Caco-2 (cell line): ENCODE results near the gene MSH4. TPM values are rescaled to one million over a fixed set of nuclear protein-coding genes. Genes with fewer than 3 reads are reported as not detected.

ENCODE experiments used
- BruUV-seq: library from RNA; stranded (reverse); fragments of 400-500 nt; replicated peaks from 2 replicates; lab custom pipeline; 2021; lab: Mats Ljungman, UMichigan
- CTCF ChIA-PET: fragments of 300-600 bp; sonication (Branson Sonifier 250); formaldehyde crosslinking; loops from one replicate; lab custom pipeline; 2022; ENCODE audit warnings: antibody characterized with exemption; lab: Charles Lee
- POLR2A ChIA-PET: fragments of 300-600 bp; sonication (Branson Sonifier 250); formaldehyde crosslinking; loops from one replicate; lab custom pipeline; 2022; ENCODE audit warnings: antibody characterized with exemption; lab: Charles Lee
- DNase-seq, 2 experiments: peaks; one replicate each; pipeline versions ENCODE4 v3.0.0 to v3.0.0-alpha.2; 2020 to 2022
- H3K27me3 ChIP-seq: replicated peaks from 2 replicates; pipeline ENCODE4 v1.6.0; 2011; ENCODE audit warnings: low read length; ENCODE audit not compliant: control insufficient read depth, insufficient read depth
- H3K36me3 ChIP-seq: 2 replicates; pipeline ENCODE4 v1.5.1; 2011; ENCODE audit warnings: low read length; ENCODE audit not compliant: control insufficient read depth, insufficient read depth
- H3K4me1 ChIP-seq: fragments of 250-450 bp; sonication (Bioruptor Pico); 2 replicates; pipeline ENCODE4 v1.5.1; 2020; ENCODE audit warnings: mild to moderate bottlenecking
- H3K4me3 ChIP-seq: 2 replicates; pipeline ENCODE4 v1.5.1; 2011; ENCODE audit warnings: low read depth, mild to moderate bottlenecking, control low read depth, low read length
- H3K9me3 ChIP-seq: fragments of 250-450 bp; sonication (Bioruptor Pico); 2 replicates; pipeline ENCODE4 v1.5.1; 2020; ENCODE audit warnings: mild to moderate bottlenecking, moderate library complexity
- H3K27ac Mint-ChIP-seq: one replicate; pipeline ENCODE4 v1.8.0; 2022; ENCODE audit warnings: mixed read lengths; ENCODE audit not compliant: unreplicated experiment
- H3K27me3 Mint-ChIP-seq: one replicate; pipeline ENCODE4 v1.8.0; 2022; ENCODE audit warnings: mixed read lengths; ENCODE audit not compliant: insufficient read depth, unreplicated experiment
- H3K36me3 Mint-ChIP-seq: one replicate; pipeline ENCODE4 v1.8.0; 2022; ENCODE audit warnings: mild to moderate bottlenecking, mixed read lengths; ENCODE audit not compliant: insufficient read depth, unreplicated experiment
- H3K4me1 Mint-ChIP-seq: one replicate; pipeline ENCODE4 v1.8.0; 2022; ENCODE audit warnings: low read depth, mixed read lengths; ENCODE audit not compliant: unreplicated experiment
- H3K4me3 Mint-ChIP-seq: one replicate; pipeline ENCODE4 v1.8.0; 2022; ENCODE audit warnings: mild to moderate bottlenecking, moderate library complexity, mixed read lengths; ENCODE audit not compliant: unreplicated experiment
- H3K9me3 Mint-ChIP-seq: one replicate; pipeline ENCODE4 v1.8.0; 2022; ENCODE audit warnings: mixed read lengths; ENCODE audit not compliant: unreplicated experiment
- intact Hi-C: fragments of 100-400 bp; cut with micrococcal nuclease; formaldehyde crosslinking; loops from one replicate; pipeline ENCODE4 v1.10.0; 2022; ENCODE audit not compliant: unreplicated experiment
- total RNA-seq: library from RNA; stranded (reverse); gene quantifications from 2 replicates; pipeline ENCODE4 v1.2.3, GENCODE V29; 2022
- TF ChIP-seq, protein P1 (sequence below), 2 experiments: fragments of 200-600 bp in 1 of 2; IDR thresholded peaks; 1 replicate in 1 of 2; 2 replicates in 1 of 2; pipeline versions ENCODE4 v1.5.1 to v1.8.0; 2011 to 2022; ENCODE audit warnings: antibody characterized with exemption in 1 of 2, control low read depth in 1 of 2, inconsistent platforms in 1 of 2, low read depth in 1 of 2, low read length in 1 of 2, mild to moderate bottlenecking in 1 of 2, moderate library complexity in 1 of 2; ENCODE audit not compliant: insufficient read depth in 1 of 2, severe bottlenecking in 1 of 2, unreplicated experiment in 1 of 2

The MSH4 gene
- total RNA-seq, 1 experiment from 2014 or later, result 0.34 TPM

DNA sequence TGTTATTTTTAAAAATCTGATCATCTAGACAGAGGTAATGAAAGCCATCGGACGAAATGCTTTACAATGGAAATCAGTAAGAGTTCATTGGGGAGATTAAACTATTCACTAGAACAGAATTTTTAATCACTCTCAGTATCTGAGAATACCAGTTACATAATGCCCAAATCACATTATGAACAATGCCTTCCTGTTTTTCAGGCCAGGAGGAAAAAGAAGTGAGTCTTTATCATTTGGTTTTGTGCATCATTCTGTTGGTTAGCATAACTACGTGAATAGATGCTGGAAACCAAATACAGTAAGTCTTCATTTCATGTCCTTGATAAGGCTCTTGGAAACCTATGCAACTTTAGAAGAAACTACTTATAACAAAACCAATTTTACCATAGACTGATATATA, 153.5 kb downstream of the MSH4 start:
- ChIA-PET POLR2A (no interaction called here), CTCF (no interaction called here)
- no TSS peak for BruUV-seq
- Histone ChIP-seq H3K27me3 (no peaks in the 10 kb centered on the region), H3K36me3 (no peaks in the 10 kb centered on the region), H3K4me1 (peaks cover 35% of the 10 kb centered on the region), H3K4me3 (no peak overlapping the region), H3K9me3 (peaks cover 11% of the 10 kb centered on the region)
- TF ChIP-seq, protein P1, sequence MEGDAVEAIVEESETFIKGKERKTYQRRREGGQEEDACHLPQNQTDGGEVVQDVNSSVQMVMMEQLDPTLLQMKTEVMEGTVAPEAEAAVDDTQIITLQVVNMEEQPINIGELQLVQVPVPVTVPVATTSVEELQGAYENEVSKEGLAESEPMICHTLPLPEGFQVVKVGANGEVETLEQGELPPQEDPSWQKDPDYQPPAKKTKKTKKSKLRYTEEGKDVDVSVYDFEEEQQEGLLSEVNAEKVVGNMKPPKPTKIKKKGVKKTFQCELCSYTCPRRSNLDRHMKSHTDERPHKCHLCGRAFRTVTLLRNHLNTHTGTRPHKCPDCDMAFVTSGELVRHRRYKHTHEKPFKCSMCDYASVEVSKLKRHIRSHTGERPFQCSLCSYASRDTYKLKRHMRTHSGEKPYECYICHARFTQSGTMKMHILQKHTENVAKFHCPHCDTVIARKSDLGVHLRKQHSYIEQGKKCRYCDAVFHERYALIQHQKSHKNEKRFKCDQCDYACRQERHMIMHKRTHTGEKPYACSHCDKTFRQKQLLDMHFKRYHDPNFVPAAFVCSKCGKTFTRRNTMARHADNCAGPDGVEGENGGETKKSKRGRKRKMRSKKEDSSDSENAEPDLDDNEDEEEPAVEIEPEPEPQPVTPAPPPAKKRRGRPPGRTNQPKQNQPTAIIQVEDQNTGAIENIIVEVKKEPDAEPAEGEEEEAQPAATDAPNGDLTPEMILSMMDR (IDR thresholded peaks at IDR 0.05; ENCODE audit: insufficient read depth in 1 of 2, low read depth in 1 of 2, low read length in 1 of 2, severe bottlenecking in 1 of 2, unreplicated experiment in 1 of 2), result no peak
- Mint-ChIP-seq H3K27me3 (no peaks in the 10 kb centered on the region), H3K9me3 (peaks cover 18% of the 10 kb centered on the region), H3K36me3 (no peaks in the 10 kb centered on the region), H3K4me3 (no peak overlapping the region), H3K27ac (no peak overlapping the region), H3K4me1 (peaks cover 14% of the 10 kb centered on the region)
- no peak for DNase-seq
- intact Hi-C loops, result no loop called here

GRCh38 chr1:75952016-75952415, 155.3 kb downstream of the MSH4 start:
- no peaks in the 10 kb centered on the region for H3K27me3 ChIP-seq
- ChIA-PET POLR2A (no interaction called here), CTCF (no interaction called here)
- H3K4me1 Mint-ChIP-seq, result peaks cover 17% of the 10 kb centered on the region
- H3K36me3 ChIP-seq, result no peaks in the 10 kb centered on the region
- H3K36me3 Mint-ChIP-seq, result no peaks in the 10 kb centered on the region
- H3K4me3 ChIP-seq, result no peak overlapping the region
- TF ChIP-seq, protein P1 (IDR thresholded peaks at IDR 0.05; ENCODE audit: insufficient read depth in 1 of 2, low read depth in 1 of 2, low read length in 1 of 2, severe bottlenecking in 1 of 2, unreplicated experiment in 1 of 2), result no peak
- H3K9me3 Mint-ChIP-seq, result peaks cover 23% of the 10 kb centered on the region
- no peaks in the 10 kb centered on the region for H3K27me3 Mint-ChIP-seq
- H3K4me3 Mint-ChIP-seq, result no peak overlapping the region
- BruUV-seq, result no TSS peak
- peaks cover 41% of the 10 kb centered on the region for H3K4me1 ChIP-seq
- H3K27ac Mint-ChIP-seq, result no peak overlapping the region
- H3K9me3 ChIP-seq, result peaks cover 7% of the 10 kb centered on the region; the same call in 1 of the 2 replicates
- intact Hi-C loops, result loop anchor here (1.0 to 2.0 kb wide), 2 partner anchors 15 to 109 kb away; no protein-coding TSS in a partner anchor
- no peak for DNase-seq

- intact Hi-C loops, result loop anchor here (1.0 to 2.0 kb wide), 2 partner anchors 11 to 111 kb away; no protein-coding TSS in a partner anchor
- Histone ChIP-seq H3K36me3 (no peaks in the 10 kb centered on the region), H3K9me3 (peaks cover 7% of the 10 kb centered on the region; the same call in 1 of the 2 replicates), H3K4me1 (peaks cover 44% of the 10 kb centered on the region), H3K4me3 (no peak overlapping the region), H3K27me3 (no peaks in the 10 kb centered on the region)
- DNase-seq, result peak; percentile 66 to 74
- no TSS peak for BruUV-seq
- TF ChIP-seq, protein P1 (IDR thresholded peaks at IDR 0.05; ENCODE audit: insufficient read depth in 1 of 2, low read depth in 1 of 2, low read length in 1 of 2, severe bottlenecking in 1 of 2, unreplicated experiment in 1 of 2), result no peak
- POLR2A ChIA-PET, result no interaction called here
- peaks cover 26% of the 10 kb centered on the region for H3K9me3 Mint-ChIP-seq
- CTCF ChIA-PET, result no interaction called here
- H3K4me3 Mint-ChIP-seq, result no peak overlapping the region
- H3K36me3 Mint-ChIP-seq, result no peaks in the 10 kb centered on the region
- H3K4me1 Mint-ChIP-seq, result peaks cover 21% of the 10 kb centered on the region
- H3K27ac Mint-ChIP-seq, result peak overlapping the region; percentile 22
- H3K27me3 Mint-ChIP-seq, result no peaks in the 10 kb centered on the region
These were observed 156.8 kb downstream of the MSH4 start for GRCh38 chr1:75953461-75953860.
